Neural cell (in vitro differentiated cells): Measurements from ENCODE around the gene MSX2.

Experiments used
- CTCF ChIP-seq: fragments of 450-650 bp; IDR thresholded peaks from 2 replicates; pipeline ENCODE4 v1.5.1; 2014; ENCODE audit warnings: antibody characterized with exemption, mild to moderate bottlenecking, moderate library complexity; ENCODE audit not compliant: poor library complexity, severe bottlenecking
- EZH2 ChIP-seq: fragments of 200-600, 300-800 bp; shearing (Covaris generic), sonication (generic); IDR thresholded peaks from 2 replicates; pipeline ENCODE4 v1.6.1; 2014; ENCODE audit warnings: antibody characterized with exemption, low read length, borderline replicate concordance, mild to moderate bottlenecking; ENCODE audit not compliant: insufficient read depth, poor library complexity, severe bottlenecking
- POLR2AphosphoS5 ChIP-seq: IDR thresholded peaks from 2 replicates; pipeline ENCODE4 v1.6.1; 2012
- REST ChIP-seq: IDR thresholded peaks from 2 replicates; pipeline ENCODE4 v1.6.1; 2012; ENCODE audit warnings: borderline replicate concordance
- SMC3 ChIP-seq: fragments of 450-650 bp; conservative IDR thresholded peaks from 2 replicates; pipeline ENCODE4 v1.6.1; 2014; ENCODE audit warnings: antibody characterized with exemption, mild to moderate bottlenecking, moderate library complexity; ENCODE audit not compliant: poor library complexity

- TF ChIP-seq CTCF: no peak
- no peak for TF ChIP-seq POLR2AphosphoS5
- no peak for TF ChIP-seq REST
- TF ChIP-seq SMC3: no peak
- no peak for TF ChIP-seq EZH2
These were observed 36.3 kb downstream of the MSX2 start for GRCh38 chr5:174760721-174761120.
